Upper lobe of left lung (tissue), 4 donors: ENCODE measurements around the gene ASB13.

Source experiments
- CTCF ChIP-seq, 6 experiments: fragments of 450-650 bp in 4 of 6; fragments of 200-600 bp in 2 of 6; sonication (generic) in 2 of 6; IDR thresholded peaks; one replicate each; pipeline ENCODE4 v1.5.1; 2016 to 2019; ENCODE audit warnings: antibody characterized with exemption in 6 of 6
- EP300 ChIP-seq, 4 donors: sonication (generic); formaldehyde crosslinking; IDR thresholded peaks; one replicate each; pipeline ENCODE4 v1.5.1; 2017; ENCODE audit warnings: antibody characterized with exemption in 4 of 4, control low read depth in 2 of 4
- POLR2A ChIP-seq, 4 donors: fragments of 450-650 bp; IDR thresholded peaks; one replicate each; pipeline ENCODE4 v1.5.1; 2016 to 2017; ENCODE audit warnings: antibody characterized with exemption in 4 of 4, mild to moderate bottlenecking in 2 of 4
- POLR2AphosphoS5 ChIP-seq, 2 donors: sonication (generic); formaldehyde crosslinking; IDR thresholded peaks; one replicate each; pipeline ENCODE4 v1.5.1; 2017; ENCODE audit warnings: antibody characterized with exemption in 2 of 2

GRCh38 chr10:5595994-5596471 lies 70.4 kb downstream of the ASB13 start:
- TF ChIP-seq CTCF (IDR thresholded peaks at IDR 0.05) (no peak), POLR2A (IDR thresholded peaks at IDR 0.05) (no peak), POLR2AphosphoS5 (IDR thresholded peaks at IDR 0.05) (no peak), EP300 (IDR thresholded peaks at IDR 0.05) (no peak)
